Measurements from ENCODE around the gene FBXW2.

Gene FBXW2

GRCh38 chr9:120712539-120713031 lies 80.6 kb downstream of the FBXW2 start:
- DNase-seq = no peak

- peak; percentile 41 for DNase-seq
Observed at GRCh38 chr9:120711841-120712538, 81.2 kb downstream of the FBXW2 start.

DNA sequence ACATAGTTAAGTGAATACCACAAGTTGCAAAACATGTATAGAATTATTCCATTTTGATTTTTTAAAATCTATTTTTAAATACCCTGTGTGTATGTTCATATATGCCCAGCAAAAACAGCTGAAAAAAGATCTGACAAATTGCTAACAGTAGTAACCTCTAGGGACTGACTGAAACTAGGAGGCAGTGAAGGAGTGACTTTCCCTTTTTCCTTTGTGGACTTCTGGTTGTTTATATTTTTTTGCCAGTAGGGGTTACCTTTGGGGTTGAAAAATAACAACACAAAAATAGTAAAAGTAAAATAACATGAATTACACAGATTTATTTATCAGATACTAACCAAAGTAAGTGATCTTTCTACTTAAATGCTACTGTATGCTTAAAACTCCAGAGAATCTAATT lies 81.9 kb downstream of the FBXW2 start:
- DNase-seq = no peak

GRCh38 chr9:120710110-120710981 lies 82.9 kb downstream of the FBXW2 start:
- DNase-seq = peak; percentile 68

DNA sequence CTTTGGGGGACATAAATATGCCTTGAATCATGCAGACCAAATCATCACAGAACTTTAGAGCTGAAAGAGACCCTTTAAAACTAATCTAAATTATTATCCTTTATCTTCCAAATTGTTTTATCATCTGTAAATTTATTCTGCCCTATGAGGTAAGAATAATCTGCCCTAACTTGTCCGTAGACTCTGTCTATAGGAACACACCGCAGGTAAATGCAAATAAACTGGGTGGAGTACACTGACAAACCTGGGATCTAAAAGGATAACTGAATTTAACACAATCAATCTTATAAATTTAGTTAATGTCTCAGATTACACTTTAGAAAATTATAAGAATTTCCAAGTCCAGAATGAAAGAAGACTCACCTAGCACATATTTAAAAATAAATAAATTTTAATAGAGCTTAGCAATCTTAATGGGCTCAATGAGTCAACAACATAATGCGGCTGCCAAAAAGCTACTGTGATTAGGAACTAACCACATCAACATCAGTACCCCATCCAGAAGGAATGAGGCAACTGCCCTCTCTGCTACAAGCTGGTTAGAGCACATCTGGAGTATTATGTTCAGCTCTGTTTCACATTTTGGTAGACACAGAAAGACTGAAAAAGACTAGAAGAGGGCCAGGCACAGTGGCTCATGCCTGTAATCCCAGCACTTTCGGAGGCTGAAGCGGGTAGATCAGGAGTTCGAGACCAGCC lies 84.5 kb downstream of the FBXW2 start:
- DNase-seq = peak; percentile 85

DNA sequence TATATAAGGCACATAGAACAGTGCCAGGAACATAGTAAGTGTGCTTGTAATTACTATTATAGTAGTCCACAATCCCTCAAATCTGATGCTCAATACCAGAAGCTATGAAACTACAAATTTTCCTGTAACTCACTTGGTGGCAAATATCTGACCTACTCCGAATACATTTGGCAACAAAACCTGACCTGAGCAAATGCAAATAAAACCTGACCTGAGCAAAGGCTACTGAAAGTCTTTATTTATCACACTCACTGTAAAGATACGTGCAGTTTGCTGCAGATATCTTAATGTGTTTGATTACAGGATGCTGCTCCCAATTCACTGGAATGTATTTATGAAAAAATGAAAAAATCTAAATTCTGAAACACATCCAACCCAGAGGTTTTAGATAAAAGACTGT lies 86.0 kb downstream of the FBXW2 start:
- DNase-seq = no peak
